SK-N-SH (cell line): ENCODE data around the gene IDH2.
"Not testable (repeated sequence)": the region's sequence is repeated elsewhere in the genome, so short reads cannot be mapped to it uniquely, and the experiment has no call there.

Experiments
- CTCF ChIP-seq: fragments of 200-600 bp; sonication (generic); IDR thresholded peaks from 2 replicates; pipeline ENCODE4 v1.6.1; 2017; ENCODE audit warnings: antibody characterized with exemption, mild to moderate bottlenecking, moderate library complexity
- GABPA ChIP-seq: IDR thresholded peaks from 2 replicates; pipeline ENCODE4 v1.4.0; 2012; ENCODE audit warnings: low read depth, mild to moderate bottlenecking
- MEF2A ChIP-seq: IDR thresholded peaks from 2 replicates; pipeline ENCODE4 v1.4.0; 2012; ENCODE audit warnings: low read depth, borderline replicate concordance
- NFIC ChIP-seq: IDR thresholded peaks from 2 replicates; pipeline ENCODE4 v1.4.0; 2012; ENCODE audit warnings: borderline replicate concordance
- RAD21 ChIP-seq: IDR thresholded peaks from 2 replicates; pipeline ENCODE4 v1.6.1; 2012; ENCODE audit warnings: mild to moderate bottlenecking, low read length
- TCF12 ChIP-seq: IDR thresholded peaks from 2 replicates; pipeline ENCODE4 v1.4.0; 2012

GRCh38 chr15:90146198-90146761 lies 44.0 kb upstream of the IDH2 start:
- not testable (repeated sequence) for TF ChIP-seq RAD21, MEF2A, CTCF, GABPA, NFIC, TCF12
